Fibroblast of lung (primary cell): ENCODE results near the gene CTNNA1. TPM values are rescaled to one million over a fixed set of nuclear protein-coding genes. Genes with fewer than 3 reads are reported as not detected.

Experiments
- DNase-seq, 2 donors: peaks; one replicate each; pipeline versions ENCODE4 v3.0.0 to v3.0.0-alpha.2; 2010; ENCODE audit warnings: low read depth in 2 of 2
- H2AFZ ChIP-seq: 2 replicates; pipeline ENCODE4 v1.5.1; 2012; ENCODE audit warnings: low read length, control low read depth, inconsistent platforms
- H3K27ac ChIP-seq: 2 replicates; pipeline ENCODE4 v1.5.1; 2011; ENCODE audit warnings: low read length, control low read depth; ENCODE audit not compliant: insufficient read depth
- H3K27me3 ChIP-seq: 2 replicates; pipeline ENCODE4 v1.5.1; 2011; ENCODE audit warnings: mild to moderate bottlenecking, low read length; ENCODE audit not compliant: control insufficient read depth, insufficient read depth
- H3K36me3 ChIP-seq: 2 replicates; pipeline ENCODE4 v1.5.1; 2011; ENCODE audit warnings: low read length; ENCODE audit not compliant: control insufficient read depth, insufficient read depth
- H3K4me1 ChIP-seq: 2 replicates; pipeline ENCODE4 v1.5.1; 2011; ENCODE audit warnings: low read length; ENCODE audit not compliant: control insufficient read depth, insufficient read depth; ENCODE audit errors: extremely low read depth
- H3K4me2 ChIP-seq: 2 replicates; pipeline ENCODE4 v1.5.1; 2011; ENCODE audit warnings: low read length, control low read depth; ENCODE audit not compliant: insufficient read depth; ENCODE audit errors: extremely low read depth
- H3K4me3 ChIP-seq, 4 experiments: fragments of 200-600 bp in 1 of 4; sonication (generic) in 1 of 4; replicated peaks in 1 of 4; 2 replicates each; pipeline ENCODE4 v1.5.1; 2011 to 2016; ENCODE audit warnings: low read length in 4 of 4, low read depth in 3 of 4, mild to moderate bottlenecking in 3 of 4, control low read depth in 2 of 4, inconsistent platforms in 1 of 4, mixed read lengths in 1 of 4; ENCODE audit not compliant: insufficient read depth in 1 of 4; ENCODE audit errors: control extremely low read depth in 1 of 4
- H3K79me2 ChIP-seq: 2 replicates; pipeline ENCODE4 v1.5.1; 2012; ENCODE audit warnings: mild to moderate bottlenecking, low read length, inconsistent platforms; ENCODE audit not compliant: control insufficient read depth, insufficient read depth
- H3K9ac ChIP-seq: 2 replicates; pipeline ENCODE4 v1.5.1; 2011; ENCODE audit warnings: mild to moderate bottlenecking, low read length, control low read depth; ENCODE audit not compliant: insufficient read depth
- H3K9me3 ChIP-seq: 2 replicates; pipeline ENCODE4 v1.5.1; 2012; ENCODE audit warnings: low read depth, low read length; ENCODE audit not compliant: control insufficient read depth, insufficient read depth
- H4K20me1 ChIP-seq: 2 replicates; pipeline ENCODE4 v1.5.1; 2011; ENCODE audit warnings: low read length; ENCODE audit not compliant: control insufficient read depth, insufficient read depth; ENCODE audit errors: extremely low read depth
- EZH2 ChIP-seq: IDR thresholded peaks from 2 replicates; pipeline ENCODE4 v1.5.1; 2012; ENCODE audit warnings: low read length, control low read depth, mild to moderate bottlenecking; ENCODE audit errors: missing control alignments
- polyA plus RNA-seq, 2 donors: library from polyadenylated mRNA; depleted of rRNA in 1 of 2; stranded (reverse) in 1 of 2; unstranded in 1 of 2; fragments of >200 nt; gene quantifications; 2 replicates each; pipeline ENCODE4 v1.2.1, GENCODE V29; 2011 to 2012; ENCODE audit warnings: missing spikeins in 1 of 2
- total RNA-seq: library from RNA; depleted of rRNA; stranded (reverse); fragments of >200 nt; gene quantifications from 2 replicates; pipeline ENCODE4 v1.2.1, GENCODE V29; 2014
- TF ChIP-seq, protein P1 (sequence below), 2 donors: IDR thresholded peaks in 1 of 2; conservative IDR thresholded peaks in 1 of 2; 1 replicate in 1 of 2; 2 replicates in 1 of 2; pipeline ENCODE4 v1.5.1; 2011 to 2012; ENCODE audit warnings: low read length in 2 of 2, control low read depth in 1 of 2, inconsistent platforms in 1 of 2, low read depth in 1 of 2, mild to moderate bottlenecking in 1 of 2

Gene CTNNA1
- total and polyA plus RNA-seq, 2 donors (not counting 1 experiment from before 2014, with no cell fraction given), result 181 to 557 TPM

DNA sequence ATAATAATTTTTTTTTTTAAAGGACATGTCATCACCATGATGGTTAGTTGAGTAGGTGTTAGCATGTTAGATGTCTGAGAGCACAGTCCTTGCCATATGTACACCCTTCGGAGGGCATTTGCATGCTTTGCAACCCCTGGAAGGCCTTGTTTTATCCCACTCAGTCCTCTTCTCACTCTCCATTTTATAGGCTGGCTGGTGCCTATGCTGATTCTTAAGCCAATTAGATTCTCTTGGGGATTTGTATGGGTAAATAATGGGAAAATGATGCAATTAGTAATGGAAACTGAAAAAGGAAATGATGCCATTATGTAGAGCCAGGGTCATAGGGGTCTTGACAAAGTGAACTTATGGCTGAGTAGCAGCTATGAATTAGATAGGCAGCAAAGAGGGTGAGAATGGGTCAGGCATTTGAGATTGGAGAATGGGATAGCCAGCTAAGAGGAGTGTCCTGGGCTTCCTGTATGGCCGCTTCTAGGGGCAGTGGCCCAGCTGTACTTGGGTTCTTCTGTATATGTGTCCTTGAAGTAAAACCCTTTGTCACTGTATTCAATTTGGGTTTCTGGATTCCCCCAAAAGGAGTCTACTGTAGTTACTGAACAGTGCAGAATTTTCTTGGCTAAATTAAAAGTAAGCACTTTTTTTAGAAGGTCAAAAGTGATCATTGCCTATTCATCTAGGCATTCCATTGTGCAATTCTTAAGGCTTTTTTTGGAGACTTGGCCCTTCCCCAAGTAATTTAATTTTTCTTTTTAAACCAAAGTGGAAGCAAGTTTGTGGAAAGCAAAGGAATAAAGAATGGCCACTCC is 90.3 kb downstream of the CTNNA1 start:
- no peak overlapping the region for H3K4me3 ChIP-seq
- no peaks in the 10 kb centered on the region for H3K9me3 ChIP-seq
- H4K20me1 ChIP-seq, result no peaks in the 10 kb centered on the region
- no peak overlapping the region for H2AFZ ChIP-seq
- H3K27me3 ChIP-seq, result no peaks in the 10 kb centered on the region
- H3K27ac ChIP-seq, result peak overlapping the region; percentile 4
- H3K36me3 ChIP-seq, result no peaks in the 10 kb centered on the region
- peaks cover 42% of the 10 kb centered on the region for H3K79me2 ChIP-seq
- H3K4me2 ChIP-seq, result peak overlapping the region; percentile 20
- H3K9ac ChIP-seq, result no peak overlapping the region
- peak; percentile 34 to 78 for DNase-seq
- peaks cover 10% of the 10 kb centered on the region for H3K4me1 ChIP-seq
- no peak for TF ChIP-seq EZH2
- TF ChIP-seq, protein P1, sequence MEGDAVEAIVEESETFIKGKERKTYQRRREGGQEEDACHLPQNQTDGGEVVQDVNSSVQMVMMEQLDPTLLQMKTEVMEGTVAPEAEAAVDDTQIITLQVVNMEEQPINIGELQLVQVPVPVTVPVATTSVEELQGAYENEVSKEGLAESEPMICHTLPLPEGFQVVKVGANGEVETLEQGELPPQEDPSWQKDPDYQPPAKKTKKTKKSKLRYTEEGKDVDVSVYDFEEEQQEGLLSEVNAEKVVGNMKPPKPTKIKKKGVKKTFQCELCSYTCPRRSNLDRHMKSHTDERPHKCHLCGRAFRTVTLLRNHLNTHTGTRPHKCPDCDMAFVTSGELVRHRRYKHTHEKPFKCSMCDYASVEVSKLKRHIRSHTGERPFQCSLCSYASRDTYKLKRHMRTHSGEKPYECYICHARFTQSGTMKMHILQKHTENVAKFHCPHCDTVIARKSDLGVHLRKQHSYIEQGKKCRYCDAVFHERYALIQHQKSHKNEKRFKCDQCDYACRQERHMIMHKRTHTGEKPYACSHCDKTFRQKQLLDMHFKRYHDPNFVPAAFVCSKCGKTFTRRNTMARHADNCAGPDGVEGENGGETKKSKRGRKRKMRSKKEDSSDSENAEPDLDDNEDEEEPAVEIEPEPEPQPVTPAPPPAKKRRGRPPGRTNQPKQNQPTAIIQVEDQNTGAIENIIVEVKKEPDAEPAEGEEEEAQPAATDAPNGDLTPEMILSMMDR (conservative IDR thresholded peaks at IDR 0.05 in 1 of 2, IDR thresholded peaks at IDR 0.05 in 1 of 2; ENCODE audit: low read depth in 1 of 2, low read length in 2 of 2), result no peak

DNA sequence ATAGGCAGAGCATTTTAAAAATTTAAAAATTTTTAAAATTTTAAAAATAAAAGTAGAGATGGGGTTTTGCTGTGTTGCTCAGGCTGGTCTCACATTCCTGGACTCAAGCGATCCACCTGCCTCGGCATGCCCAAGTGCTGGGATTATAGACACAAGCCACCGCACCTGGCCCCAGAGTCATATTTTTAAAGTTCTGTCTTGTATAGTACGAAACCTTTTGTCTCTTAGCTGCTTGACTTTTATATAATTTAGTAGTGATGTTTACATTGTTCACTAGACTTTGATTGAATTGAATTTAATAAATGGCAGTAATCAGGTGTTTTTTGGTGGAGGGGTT is 90.9 kb downstream of the CTNNA1 start:
- no peak for DNase-seq
- H3K9ac ChIP-seq, result no peak overlapping the region
- no peak overlapping the region for H3K4me3 ChIP-seq
- no peaks in the 10 kb centered on the region for H3K9me3 ChIP-seq
- TF ChIP-seq, protein P1 (conservative IDR thresholded peaks at IDR 0.05 in 1 of 2, IDR thresholded peaks at IDR 0.05 in 1 of 2; ENCODE audit: low read depth in 1 of 2, low read length in 2 of 2), result no peak
- no peak for TF ChIP-seq EZH2
- H3K79me2 ChIP-seq, result peaks cover 46% of the 10 kb centered on the region
- peaks cover 10% of the 10 kb centered on the region for H3K4me1 ChIP-seq
- H3K27ac ChIP-seq, result no peak overlapping the region
- no peaks in the 10 kb centered on the region for H3K27me3 ChIP-seq
- no peaks in the 10 kb centered on the region for H4K20me1 ChIP-seq
- H3K36me3 ChIP-seq, result no peaks in the 10 kb centered on the region
- peak overlapping the region; percentile 60 for H3K4me2 ChIP-seq
- no peak overlapping the region for H2AFZ ChIP-seq

DNA sequence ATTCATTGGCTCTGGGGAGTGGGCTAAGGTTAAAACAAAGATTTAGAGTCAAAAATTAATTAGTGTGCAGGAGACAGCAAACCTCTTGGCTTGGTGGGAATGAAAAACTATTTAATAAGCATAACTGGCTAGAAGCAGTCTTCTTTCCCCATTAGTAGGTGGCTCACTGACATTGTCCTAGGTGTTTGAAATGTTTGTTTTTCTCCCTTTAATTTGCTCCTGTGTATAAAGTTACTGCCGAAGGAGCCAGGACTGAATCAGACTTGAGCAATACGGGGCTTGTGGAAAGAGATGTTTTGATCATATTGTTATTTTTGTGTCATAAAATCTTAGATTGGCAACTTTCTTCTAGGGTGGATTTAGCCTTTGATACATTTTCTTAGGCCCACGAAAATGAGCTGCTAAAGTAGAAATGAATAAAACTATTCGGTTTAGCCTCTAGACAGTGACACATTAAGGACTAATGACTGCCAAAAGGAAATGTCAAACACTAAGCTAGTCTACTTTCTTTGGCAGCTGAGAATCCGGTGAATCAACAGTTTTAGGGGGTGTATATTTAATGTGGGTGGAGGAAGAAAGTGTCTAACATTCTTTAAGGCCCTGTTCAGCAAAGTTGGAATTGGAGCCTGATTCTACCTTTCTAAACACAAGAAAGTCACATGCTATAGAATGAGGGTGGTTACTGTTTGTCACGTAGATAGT is 91.7 kb downstream of the CTNNA1 start:
- no peak overlapping the region for H2AFZ ChIP-seq
- H3K9me3 ChIP-seq, result no peaks in the 10 kb centered on the region
- H4K20me1 ChIP-seq, result no peaks in the 10 kb centered on the region
- peak; percentile 62 to 95 for DNase-seq
- H3K4me2 ChIP-seq, result peak overlapping the region; percentile 60
- peak overlapping the region in 1 of 4 experiments; percentile 11 for H3K4me3 ChIP-seq
- no peaks in the 10 kb centered on the region for H3K27me3 ChIP-seq
- H3K4me1 ChIP-seq, result peaks cover 10% of the 10 kb centered on the region
- H3K27ac ChIP-seq, result peak overlapping the region; percentile 26
- no peaks in the 10 kb centered on the region for H3K36me3 ChIP-seq
- no peak overlapping the region for H3K9ac ChIP-seq
- peaks cover 46% of the 10 kb centered on the region for H3K79me2 ChIP-seq
- no peak for TF ChIP-seq EZH2
- TF ChIP-seq, protein P1 (conservative IDR thresholded peaks at IDR 0.05 in 1 of 2, IDR thresholded peaks at IDR 0.05 in 1 of 2; ENCODE audit: low read depth in 1 of 2, low read length in 2 of 2), result no peak
